Stimulated activated CD4-positive, alpha-beta T cell treated with anti-CD3 and anti-CD28 coated beads, TNF-alpha, amount 100 ng/mL, for 4 hours (primary cell): ENCODE results near the gene KCNN4.
"Not testable (repeated sequence)": the region's sequence is repeated elsewhere in the genome, so short reads cannot be mapped to it uniquely, and the experiment has no call there.

Experiments
- DNase-seq, 3 experiments: peaks; one replicate each; pipeline ENCODE4 v3.0.0-alpha.2; 2020; ENCODE audit warnings: low read depth in 3 of 3

The KCNN4 gene

DNA sequence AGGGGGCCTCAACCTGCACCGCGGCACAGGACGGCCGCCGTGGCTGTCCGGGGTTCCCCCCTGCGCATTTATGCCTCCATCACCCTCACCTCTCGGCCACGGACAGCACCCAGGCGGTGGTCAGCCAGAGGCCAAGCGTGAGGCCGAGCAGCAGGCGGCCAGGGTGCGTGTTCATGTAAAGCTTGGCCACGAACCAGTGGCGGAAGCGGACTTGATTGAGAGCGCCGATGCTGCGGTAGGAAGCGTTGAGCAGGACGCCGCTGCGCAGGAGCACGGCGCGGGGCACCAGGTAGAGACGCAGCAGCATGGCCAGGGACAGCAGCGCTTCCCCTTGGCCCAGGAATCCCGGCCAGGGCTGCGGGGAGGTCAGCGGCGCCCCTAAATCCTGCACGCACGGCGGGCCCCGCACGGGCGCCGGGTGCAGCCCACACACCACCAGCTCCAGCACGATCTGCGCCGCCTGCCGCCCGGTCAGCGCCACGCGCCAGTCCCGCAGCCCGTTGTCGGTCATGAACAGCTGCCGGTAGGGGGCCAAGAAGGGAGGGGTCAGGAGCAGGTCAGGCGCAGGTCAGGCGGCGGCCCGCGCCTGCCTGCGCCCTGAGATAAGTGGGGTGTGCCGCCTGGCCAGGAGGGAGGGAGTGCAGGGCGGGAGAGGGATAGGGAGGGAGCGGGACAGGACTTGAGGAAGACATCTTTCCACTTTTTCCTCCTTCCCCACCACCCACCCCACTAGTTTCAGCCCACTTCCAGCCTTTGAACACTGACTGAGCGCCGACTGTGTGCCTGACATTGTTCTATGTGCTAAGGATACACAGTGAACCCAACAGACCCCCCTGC lies 6.5 kb downstream of the KCNN4 start:
- DNase-seq, result no peak

DNA sequence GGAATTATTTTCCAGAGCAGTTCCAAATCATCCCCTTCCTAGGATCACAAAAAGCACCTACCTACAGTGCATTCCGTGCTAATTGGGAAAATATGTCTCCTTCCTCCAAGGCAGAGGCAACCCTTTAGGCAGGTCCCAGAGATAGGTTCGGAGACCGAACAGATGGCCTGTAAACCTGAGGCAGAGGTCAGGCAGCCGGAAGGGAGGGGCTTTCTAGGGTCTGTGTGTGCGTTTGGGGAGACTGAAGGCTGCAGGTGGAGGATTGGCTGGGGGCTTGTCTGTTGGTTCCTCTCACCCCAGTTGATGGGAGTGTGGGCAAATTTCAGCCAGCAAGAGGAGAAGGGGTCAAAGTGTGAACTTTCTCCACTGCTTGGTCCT lies 7.1 kb downstream of the KCNN4 start:
- no peak for DNase-seq

DNA sequence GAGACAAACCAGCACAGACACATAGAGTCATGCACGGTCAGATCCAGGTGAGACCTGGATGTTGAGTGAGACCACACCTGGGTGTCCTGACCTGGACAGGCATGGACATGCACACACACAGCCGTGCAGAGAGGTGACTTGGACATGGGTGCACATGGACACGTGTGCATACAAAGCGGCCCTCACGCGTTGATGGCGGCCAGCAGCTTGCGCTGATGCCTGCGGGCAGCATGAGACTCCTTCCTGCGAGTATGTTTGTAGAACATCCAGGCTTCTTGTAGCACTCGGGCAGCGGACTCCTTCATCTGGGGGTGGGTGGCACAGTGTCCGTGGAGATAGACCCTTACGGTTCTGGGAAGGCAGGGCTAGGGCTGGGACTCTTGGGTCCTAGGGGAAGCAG lies 11.5 kb downstream of the KCNN4 start:
- no peak for DNase-seq

DNA sequence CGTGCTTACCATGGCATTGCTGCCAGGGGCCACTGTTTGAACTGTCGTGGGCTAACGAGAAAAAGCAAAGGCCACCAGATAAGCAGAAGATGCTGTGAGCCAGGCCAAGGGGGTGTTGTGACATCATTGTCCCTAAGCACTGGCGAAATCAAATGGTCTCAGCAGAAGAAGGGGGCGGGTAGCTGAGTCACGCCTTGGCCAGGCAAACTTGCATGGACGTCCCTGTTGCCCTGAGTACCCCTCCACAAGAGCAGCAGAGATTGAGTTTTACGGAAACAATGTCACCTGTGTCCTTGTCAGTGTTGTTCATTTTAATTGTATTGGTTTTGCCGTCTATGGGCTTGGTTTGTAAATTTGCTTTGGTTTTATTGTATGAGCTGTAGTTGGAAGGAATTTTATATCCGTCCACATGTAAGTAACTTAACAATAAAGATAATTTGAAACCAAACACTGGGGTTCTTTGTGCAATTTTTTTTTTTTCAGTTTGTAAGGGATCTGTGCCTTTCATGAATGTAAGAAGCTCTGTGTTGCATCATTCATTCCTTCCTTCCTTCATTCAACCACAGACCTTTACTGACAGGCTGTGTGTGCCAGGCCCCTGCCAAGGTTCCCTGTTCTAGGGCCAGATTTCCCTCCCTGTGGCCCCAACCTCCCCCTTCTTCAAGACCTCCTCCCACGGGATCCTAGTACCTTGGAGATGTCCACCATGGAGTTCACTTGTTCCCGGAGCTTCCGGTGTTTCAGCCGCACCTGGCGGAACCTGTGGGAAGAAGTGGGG lies 12.3 kb downstream of the KCNN4 start:
- no peak for DNase-seq

DNA sequence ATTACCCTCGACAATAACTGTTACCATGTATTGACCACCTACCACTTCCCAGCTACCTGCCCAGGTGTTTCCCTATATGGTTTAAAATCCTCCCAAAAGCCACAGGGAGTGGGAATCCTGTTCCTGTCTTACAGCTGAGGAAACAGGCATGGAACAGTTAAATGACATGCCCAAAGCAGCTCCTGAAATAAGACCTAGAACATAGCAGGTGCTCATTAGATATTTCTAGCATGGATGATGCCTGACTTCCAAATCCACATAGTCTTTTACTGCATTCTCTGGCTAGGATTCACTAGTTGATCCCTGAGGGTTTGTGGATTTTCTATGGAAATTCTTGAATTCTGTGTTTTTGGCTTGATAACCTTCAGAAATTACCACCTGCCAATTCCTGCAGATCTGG lies 13.0 kb downstream of the KCNN4 start:
- no peak for DNase-seq

DNA sequence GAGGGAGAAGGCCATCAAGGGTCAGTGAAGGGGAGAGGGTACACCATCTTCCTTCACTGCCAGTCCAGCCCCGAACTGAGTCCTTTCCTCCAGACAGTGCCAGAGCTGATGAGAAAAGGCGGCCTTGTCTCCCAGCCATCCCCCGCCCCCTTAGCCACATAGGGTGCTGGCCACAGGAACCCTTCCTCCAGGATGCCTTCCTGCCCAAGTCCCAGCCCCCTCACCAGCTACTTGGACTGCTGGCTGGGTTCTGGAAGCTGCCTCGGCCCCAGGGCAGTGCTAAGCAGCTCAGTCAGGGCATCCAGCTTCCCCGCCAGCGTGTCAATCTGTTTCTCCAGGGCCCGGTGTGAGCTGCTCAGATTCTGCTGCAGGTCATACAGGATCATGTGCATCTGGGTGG lies 13.5 kb downstream of the KCNN4 start:
- no peak for DNase-seq

DNA sequence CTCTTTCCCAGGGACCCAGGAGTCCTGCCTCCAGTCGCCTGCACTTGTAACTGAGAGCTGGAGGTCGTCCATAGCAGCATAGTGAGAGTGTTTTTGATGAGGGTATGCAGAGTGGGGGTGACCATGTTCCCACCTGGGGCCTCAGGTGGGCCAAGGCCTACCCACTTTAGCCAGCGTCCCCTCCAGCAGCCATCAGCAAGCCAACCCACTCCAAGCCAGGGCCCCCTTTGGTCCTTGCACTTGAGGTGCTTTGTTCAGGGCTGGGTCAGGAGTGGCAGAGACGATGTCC lies 14.1 kb downstream of the KCNN4 start:
- DNase-seq, result no peak

DNA sequence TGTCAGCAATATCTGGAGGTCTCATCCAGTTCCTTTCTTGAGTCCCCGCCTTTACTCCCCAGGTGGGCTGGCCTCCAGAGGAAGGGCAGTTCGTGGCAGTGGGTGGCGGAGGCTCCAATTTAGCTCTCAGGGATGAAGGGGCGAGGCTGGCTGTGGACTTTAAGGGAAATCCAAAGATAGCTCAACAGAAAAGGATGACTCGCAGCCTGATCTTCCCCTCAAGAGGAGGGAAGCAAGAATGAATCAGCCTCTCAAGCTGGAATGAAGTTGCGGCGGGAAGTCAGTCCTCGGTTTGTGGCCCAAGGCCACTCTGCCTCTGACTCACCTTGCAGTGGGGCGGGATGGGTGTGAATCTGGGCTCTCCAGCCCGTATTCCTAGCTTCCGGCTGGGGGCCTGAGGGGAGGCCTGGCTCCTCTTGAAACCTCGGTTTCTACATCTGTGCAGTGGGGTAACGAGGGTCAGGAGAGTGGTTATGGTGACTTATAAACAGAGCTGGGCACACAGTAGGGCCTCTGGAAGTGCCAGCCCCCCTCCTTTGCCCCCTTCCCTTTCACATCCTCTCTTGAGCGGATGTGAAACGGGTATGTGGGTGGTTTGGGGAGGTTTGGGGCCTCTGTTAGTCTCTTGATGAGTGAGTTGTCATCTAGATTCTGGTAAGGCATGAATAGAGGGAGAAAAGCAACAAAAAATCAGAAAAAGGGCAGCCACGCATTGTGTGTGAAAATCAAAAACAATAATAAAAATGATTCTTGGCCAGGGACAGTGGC lies 15.5 kb downstream of the KCNN4 start:
- peak in 2 of 3 experiments; percentile 55 to 58 for DNase-seq

DNA sequence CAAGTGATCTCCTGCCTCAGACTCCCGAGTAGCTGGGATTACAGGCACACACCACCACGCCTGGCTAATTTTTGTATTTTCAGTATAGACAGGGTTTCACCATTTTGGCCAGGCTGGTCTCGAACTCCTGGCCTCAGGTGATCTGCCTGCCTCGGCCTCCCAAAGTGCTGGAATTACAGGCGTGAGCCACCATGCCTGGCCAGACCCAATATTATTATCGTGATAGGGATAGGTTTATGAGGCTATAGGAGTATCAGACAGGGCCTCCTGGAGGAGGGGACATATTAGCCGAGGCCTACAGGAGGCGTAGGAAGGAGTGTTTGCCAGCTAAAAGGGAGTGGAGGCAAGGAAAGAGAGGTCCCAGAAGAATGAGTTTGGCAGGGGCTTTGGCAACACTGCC lies 16.1 kb downstream of the KCNN4 start:
- DNase-seq, result not testable (repeated sequence)

DNA sequence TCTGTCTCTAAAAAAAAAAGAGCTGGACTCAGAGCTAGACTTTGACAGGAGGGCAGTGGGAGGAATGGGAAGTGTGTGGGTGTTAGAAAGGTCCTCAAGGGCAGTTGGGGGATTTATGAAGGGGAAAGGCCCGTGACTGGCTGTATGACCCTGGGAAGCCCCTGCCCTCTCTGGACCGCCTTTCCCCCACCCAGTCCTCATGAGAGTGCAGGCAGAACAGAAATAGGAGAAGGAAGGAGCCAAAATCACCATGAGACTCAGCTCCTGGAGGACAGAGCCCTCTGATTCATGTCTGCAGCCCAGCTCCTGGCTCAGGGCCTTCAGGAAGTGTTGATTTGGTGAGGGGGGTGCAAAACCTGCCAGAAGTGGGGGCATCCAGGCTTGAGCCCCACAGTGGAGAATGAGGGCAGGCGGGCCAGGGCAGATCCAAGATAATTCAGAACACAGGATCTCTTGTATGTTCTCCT lies 17.3 kb downstream of the KCNN4 start:
- no peak for DNase-seq

DNA sequence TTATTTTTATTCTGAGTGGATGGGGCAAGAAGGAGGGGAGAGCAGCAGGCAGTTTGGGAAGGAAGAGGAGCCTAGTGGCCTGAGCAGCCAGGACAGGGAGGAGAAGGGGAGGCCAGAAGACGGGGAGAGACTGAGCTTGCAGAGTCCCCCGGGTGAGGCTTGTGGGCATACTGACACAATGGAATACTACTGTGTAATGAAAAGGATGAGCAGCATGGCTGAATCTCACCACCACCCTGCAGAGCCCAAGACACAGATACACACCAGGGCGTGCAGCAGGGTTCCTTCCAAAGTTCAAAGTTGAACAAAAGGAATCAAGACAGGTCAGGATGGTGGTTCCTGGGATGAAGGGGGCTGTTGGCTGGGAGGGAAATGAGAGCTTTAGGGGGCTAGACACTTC lies 18.0 kb downstream of the KCNN4 start:
- no peak for DNase-seq

DNA sequence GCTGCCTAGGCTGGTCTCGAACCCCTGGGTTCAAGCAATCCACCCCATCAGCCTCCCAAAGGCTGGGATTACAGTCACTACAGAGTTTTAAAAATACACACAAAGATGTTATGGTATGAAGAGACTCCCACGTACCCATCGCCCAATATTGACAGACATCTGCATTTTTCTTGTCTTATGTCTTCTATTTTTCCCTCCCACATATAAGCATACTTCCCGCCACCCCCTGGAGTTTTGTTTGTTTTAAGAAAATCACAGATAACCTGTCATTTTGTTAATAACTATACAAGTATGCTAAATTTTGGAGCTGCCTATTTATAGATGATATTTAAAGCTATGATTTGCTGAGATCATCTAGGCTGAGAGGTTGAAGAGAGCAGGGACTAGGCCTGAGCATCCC lies 19.8 kb downstream of the KCNN4 start:
- DNase-seq, result no peak

DNA sequence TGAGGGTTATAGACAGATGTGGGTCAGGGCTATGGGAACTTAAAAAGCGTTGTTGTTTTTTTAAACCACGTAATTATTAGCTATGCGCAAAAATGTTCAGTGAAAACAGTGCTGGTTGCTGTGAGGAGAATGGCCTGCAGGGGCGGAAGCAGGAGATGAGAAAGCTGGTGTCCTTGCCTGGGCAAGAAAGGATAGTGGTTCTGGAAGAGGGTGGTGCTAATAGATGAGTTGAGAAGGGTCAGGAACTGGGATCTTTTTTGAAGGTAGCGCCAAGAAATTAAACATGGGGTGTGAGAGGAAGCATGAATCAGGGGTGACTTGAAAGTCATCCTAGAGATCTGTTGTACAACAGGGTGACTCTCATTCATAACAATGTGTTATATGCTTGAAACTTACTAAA lies 21.3 kb downstream of the KCNN4 start:
- no peak for DNase-seq

DNA sequence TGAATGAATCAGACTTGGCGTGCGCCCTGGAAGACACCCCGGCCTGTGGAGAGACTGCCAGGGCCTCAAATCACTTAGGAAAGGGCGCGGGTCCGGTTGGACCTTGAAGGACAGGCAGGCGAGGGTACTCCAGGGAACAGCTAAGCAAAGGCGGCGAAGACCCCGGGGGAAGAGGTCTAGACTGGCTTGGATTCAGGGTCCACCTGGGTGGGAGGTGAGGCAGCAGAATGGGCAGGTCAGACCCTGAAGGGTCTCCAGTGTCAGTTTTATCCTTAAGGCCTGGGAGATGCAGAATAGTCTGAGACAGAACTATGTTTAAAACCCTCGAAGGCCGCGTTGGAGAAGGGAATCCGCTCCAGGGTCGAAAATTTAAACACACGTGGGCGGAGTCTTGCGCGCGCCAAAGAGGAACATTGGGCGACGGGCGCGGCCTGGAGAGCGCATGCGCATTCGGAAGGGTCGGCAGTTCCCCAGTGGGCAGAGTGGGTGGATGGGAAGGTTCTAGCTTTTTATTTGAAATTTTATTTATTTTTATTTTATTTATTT lies 25.4 kb downstream of the KCNN4 start:
- DNase-seq, result peak; percentile 57 to 71 (median 69)

DNA sequence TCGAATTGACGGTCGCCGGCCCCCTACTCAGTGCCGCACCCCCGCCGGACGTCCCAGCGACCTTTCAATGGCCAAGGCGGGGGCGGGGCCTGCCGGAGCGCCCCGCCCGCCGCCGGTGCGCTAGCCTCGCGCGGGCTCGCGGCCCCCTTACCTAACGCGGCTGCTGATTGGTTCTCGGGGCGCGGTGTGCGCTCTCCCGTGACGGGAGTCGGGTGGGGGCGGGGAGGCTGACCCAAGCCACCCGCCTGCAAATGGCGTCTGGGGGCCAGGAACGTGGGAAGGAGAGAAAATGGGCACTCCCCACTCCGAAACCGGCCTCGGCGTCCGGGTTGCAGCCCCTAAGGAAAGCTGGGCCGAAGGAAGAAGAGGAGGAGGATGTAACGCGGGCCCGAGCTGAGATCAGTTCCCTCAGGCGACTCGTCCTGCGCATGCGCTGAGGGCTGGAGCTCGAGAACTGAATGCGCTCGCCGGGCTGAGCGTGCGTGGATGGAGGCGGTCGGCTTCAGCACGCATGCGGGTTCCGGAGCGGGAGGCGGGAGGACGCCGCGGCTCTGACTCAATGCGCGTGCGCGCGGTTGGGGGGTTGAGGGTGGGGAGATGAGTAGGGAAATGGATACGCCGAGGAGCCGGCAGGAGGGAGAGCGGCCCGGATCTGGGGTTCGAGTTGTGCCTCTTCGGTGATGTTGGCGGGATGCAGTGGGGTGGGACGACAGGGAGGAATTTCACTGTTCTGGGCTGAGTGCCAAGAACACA lies 26.1 kb downstream of the KCNN4 start, which contains the start of gene SMG9:
TSS of gene SMG9 (minus strand) at position 460 of the 753 bp plus-strand sequence. CDS start 4,221 bp downstream, outside the sequence.
- DNase-seq, result peak; percentile 96 to 98 (median 98)

DNA sequence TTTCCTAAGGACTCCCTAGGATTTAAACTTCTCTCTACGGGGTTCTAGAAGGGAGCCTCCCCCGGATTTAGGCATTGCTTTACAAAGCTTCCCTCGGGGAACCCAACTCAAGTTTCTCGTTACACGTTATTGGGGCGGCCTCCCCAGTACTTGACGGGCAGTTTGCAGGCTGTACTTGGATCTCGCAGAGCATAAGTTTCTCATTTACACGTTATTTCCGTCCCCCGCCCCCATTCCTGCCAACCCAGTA lies 26.6 kb downstream of the KCNN4 start:
- no peak for DNase-seq

DNA sequence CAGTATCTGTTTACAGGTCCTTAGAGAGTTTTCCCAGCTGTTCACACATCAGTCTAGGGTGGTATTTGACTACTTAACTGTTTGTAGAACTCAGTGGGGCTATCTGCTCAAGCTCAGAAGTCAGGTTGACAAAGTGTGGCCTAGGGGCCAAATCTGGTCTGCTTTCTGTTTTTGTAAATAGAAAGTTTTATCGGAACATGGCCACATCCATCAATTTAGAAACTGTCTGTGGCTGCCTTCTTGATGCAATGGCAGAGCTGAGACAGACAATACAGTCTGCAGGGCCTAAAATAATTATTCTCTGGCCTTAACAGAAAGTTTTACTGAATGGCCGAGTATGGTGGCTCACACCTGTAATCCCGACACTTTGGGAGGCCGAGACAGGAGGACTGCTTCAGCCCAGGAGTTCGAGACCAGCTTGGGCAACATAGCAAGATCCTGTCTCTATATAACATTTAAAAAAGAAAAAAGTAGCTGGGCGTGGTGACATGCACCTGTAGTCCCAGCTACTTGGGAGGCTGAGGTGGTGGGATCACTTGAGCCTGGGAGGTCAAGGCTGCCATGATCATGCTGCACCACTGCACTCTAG lies 28.4 kb downstream of the KCNN4 start:
- DNase-seq, result no peak

DNA sequence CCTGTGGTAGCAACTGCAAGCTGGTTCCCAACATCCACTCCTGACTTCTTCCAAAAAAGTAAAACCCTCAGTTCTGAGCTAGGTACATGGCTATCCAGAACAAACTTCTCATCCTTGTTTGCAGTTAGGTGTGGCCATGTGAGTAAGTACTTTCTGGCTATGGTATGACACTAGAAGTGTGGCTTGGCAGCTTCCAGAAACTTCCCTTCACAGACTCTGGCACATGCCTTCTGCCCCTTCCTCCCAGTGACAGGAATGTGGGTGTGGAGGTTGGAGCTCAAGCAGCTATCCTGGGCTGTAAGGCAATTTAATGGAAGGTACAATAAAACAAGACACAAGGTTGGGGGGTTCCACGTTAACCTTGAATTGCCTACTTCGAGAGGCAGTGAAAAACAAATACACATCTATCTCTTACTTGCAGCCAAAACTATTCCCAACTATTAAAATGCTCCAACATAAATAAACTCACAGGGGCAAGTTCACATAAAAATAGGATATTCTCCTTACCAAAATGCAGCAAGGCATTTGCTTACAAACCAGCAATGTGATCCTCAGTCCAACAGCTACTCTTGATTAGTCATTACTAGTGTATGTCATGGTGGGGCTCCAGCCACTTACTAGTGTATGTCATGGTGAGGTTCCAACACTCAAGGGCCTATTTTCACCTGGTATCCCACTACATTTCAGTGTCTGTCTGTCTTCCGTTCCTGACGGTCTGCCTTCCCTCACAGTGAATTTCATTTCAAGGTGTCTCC lies 29.1 kb downstream of the KCNN4 start:
- DNase-seq, result no peak

DNA sequence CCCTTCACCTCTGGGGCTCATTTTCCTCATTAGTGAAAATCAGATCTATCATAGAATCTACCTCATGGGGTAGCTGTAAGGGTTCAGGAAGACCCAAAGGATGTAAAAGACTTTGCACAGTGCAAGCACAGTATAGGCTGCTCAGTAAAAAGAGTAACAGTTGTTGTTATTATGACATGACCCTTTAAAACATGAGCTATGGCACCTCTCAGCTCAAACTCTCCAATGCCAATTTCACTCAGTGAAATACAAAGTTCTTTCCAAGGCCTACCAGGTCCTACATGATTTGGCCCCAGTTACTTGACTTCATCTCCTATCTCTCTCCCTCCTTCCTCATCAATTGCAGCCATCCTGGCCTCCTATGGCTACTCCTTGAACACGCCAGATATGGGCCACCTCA lies 30.9 kb downstream of the KCNN4 start:
- no peak for DNase-seq

DNA sequence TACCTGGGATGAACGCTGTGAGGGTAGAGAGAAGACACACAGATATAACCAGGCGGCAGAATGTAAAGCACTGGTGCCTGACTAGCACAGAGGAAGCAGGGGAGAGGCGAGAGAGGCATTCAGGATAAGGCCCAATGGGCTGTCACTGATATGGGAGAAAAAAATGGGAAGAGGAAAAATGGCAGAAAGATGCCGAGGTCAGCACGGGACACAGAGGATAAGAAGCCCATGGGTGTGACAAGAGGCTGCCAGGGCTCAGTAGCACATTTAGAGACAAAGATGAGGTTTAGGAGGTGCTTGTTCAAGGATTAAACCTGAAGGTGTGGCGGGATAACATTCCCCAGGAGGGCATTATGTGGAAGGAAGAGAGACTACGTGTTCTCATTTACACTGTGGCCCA lies 31.6 kb downstream of the KCNN4 start:
- DNase-seq, result no peak

DNA sequence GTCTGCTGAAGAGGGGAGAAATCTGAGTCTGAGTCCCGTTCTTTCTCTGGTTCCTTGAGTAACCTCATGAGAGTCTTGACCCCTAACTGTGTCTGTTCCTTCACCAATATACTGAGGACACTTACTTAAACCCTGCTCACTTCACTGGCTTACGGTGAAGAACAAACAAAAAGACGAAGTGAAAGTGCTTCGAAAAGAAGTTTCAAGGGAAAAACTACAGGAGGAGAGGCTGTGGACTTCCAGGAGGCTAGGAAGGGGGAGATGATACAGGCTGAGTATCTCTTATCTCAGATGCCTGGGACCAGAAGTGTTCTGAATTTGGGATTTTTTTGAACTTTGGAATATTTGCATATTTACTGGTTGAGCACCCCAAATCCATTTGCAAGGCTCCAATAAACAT lies 32.1 kb downstream of the KCNN4 start:
- DNase-seq, result no peak
